Uterus (tissue), 4 donors: ENCODE results near the gene SLC26A2. TPM values are rescaled to one million over a fixed set of nuclear protein-coding genes. Genes with fewer than 3 reads are reported as not detected.

ENCODE experiments used
- DNase-seq, 2 donors: peaks; one replicate each; pipeline ENCODE4 v3.0.0-alpha.2; 2019 to 2020
- H3K27ac ChIP-seq, 2 donors: fragments of 200-600 bp; sonication (generic); 1 replicate in 1 of 2; 2 replicates in 1 of 2; pipeline ENCODE4 v1.5.1; 2016 to 2018
- H3K27me3 ChIP-seq, 2 donors: fragments of 200-600 bp; sonication (generic); one replicate each; pipeline ENCODE4 v1.5.1; 2018 to 2019; ENCODE audit warnings: control low read depth in 1 of 2
- H3K36me3 ChIP-seq, 2 donors: fragments of 200-600 bp; sonication (generic); one replicate each; pipeline ENCODE4 v1.5.1; 2019; ENCODE audit warnings: control low read depth in 1 of 2
- H3K4me1 ChIP-seq, 2 donors: fragments of 200-600 bp; sonication (generic); one replicate each; pipeline ENCODE4 v1.5.1; 2018 to 2019; ENCODE audit warnings: control low read depth in 1 of 2
- H3K4me3 ChIP-seq, 2 donors: fragments of 200-600 bp; sonication (generic); 1 replicate in 1 of 2; 2 replicates in 1 of 2; pipeline ENCODE4 v1.5.1; 2018 to 2019; ENCODE audit warnings: mild to moderate bottlenecking in 1 of 2
- H3K9me3 ChIP-seq, 2 donors: fragments of 200-600 bp; sonication (generic); one replicate each; pipeline ENCODE4 v1.5.1; 2019; ENCODE audit warnings: control low read depth in 1 of 2
- POLR2A ChIP-seq, 2 donors: fragments of 450-650 bp; IDR thresholded peaks; one replicate each; pipeline ENCODE4 v1.6.1; 2016; ENCODE audit warnings: antibody characterized with exemption in 2 of 2, mild to moderate bottlenecking in 1 of 2, moderate library complexity in 1 of 2
- intact Hi-C: fragments of 100-400 bp; cut with DNase I; formaldehyde crosslinking; loops from one replicate; pipeline ENCODE4 v1.15.1; 2023; ENCODE audit warnings: low total_unique reads
- total RNA-seq, 4 donors: library from RNA; depleted of rRNA in 3 of 4; stranded (reverse); fragments of >200 nt in 3 of 4; gene quantifications; one replicate each; pipeline versions ENCODE4 v1.1.0 to v1.2.4, GENCODE V29; 2014 to 2023
- TF ChIP-seq, protein P1 (sequence below), 4 experiments: fragments of 200-600 bp in 2 of 4; fragments of 450-650 bp in 2 of 4; sonication (generic) in 2 of 4; IDR thresholded peaks; one replicate each; pipeline ENCODE4 v1.5.1; 2016 to 2019; ENCODE audit warnings: antibody characterized with exemption in 4 of 4, mild to moderate bottlenecking in 2 of 4, moderate library complexity in 1 of 4
- donor health status: DM: yes; HTN: yes; CAD: no.

SLC26A2 gene
- total RNA-seq, 4 donors from 2014 or later = 4.6 to 42.9 (median 15.6) TPM

DNA sequence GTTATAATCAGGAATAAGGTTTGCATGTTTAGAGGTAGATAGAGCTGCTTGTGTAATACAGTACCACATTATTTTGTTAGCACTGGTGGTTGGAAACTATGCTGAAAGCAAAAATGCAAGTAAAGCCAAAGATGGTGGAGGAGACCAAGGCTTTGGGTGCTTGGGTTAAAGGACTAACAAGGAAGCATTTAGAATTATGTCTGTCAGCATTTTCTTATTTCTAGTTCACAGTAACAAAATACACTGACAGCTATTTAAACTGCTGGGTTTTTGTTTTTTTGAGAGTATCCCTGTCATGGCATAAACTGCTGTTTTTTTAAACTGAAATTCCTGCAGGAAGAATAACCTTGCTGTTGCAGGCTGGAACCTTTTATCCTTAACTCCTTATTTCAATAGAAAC, 46.5 kb downstream of the SLC26A2 start:
- TF ChIP-seq, protein P1, sequence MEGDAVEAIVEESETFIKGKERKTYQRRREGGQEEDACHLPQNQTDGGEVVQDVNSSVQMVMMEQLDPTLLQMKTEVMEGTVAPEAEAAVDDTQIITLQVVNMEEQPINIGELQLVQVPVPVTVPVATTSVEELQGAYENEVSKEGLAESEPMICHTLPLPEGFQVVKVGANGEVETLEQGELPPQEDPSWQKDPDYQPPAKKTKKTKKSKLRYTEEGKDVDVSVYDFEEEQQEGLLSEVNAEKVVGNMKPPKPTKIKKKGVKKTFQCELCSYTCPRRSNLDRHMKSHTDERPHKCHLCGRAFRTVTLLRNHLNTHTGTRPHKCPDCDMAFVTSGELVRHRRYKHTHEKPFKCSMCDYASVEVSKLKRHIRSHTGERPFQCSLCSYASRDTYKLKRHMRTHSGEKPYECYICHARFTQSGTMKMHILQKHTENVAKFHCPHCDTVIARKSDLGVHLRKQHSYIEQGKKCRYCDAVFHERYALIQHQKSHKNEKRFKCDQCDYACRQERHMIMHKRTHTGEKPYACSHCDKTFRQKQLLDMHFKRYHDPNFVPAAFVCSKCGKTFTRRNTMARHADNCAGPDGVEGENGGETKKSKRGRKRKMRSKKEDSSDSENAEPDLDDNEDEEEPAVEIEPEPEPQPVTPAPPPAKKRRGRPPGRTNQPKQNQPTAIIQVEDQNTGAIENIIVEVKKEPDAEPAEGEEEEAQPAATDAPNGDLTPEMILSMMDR (IDR thresholded peaks at IDR 0.05) = no peak
- no peak for TF ChIP-seq POLR2A (IDR thresholded peaks at IDR 0.05)
- no peaks in the 10 kb centered on the region for H3K4me1 ChIP-seq
- no peak overlapping the region for H3K27ac ChIP-seq
- no peaks in the 10 kb centered on the region for H3K27me3 ChIP-seq
- H3K36me3 ChIP-seq = no peaks in the 10 kb centered on the region
- H3K4me3 ChIP-seq = no peak overlapping the region
- H3K9me3 ChIP-seq = no peaks in the 10 kb centered on the region
- intact Hi-C loops = no loop called here
- DNase-seq = no peak

DNA sequence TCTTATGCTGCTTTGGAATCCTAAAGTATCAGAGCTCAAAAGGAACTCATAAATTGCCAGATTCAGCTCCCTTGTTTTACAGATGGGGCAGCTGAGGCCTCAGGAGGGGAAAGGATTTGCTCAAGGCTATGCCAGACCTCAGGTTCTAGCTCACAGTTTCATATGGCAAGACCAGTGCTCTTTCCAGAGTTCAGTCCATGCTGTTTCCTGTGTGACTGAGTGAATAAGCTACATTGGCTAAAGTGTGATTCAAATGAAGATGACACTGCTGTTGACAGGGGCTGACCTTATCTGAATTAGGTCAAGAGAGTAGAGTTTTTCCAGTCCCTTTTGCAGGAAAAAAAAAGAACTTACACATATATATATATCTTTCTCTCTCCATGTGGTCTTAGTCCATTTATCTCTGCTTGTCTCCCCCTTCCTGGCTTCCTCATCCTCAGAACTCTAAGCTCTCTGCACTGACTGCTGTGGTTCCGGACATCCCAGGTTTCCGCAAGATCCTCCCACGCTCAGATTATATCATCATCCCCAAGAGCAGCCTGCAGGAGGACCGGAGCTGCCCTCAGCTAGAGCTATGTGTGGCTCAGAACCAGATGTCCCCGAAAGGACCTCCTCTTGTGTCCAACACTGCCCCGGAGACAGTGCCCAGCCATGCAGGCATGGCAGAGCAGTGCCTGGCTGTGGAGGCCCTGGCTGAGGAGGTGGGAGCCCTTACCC, 49.3 kb downstream of the SLC26A2 start:
- H3K9me3 ChIP-seq = no peaks in the 10 kb centered on the region
- TF ChIP-seq, protein P1 (IDR thresholded peaks at IDR 0.05) = no peak
- no peak for TF ChIP-seq POLR2A (IDR thresholded peaks at IDR 0.05)
- no peaks in the 10 kb centered on the region for H3K36me3 ChIP-seq
- no peak overlapping the region for H3K4me3 ChIP-seq
- intact Hi-C loops = no loop called here
- H3K4me1 ChIP-seq = no peaks in the 10 kb centered on the region
- no peak overlapping the region for H3K27ac ChIP-seq
- DNase-seq = no peak
- no peaks in the 10 kb centered on the region for H3K27me3 ChIP-seq

DNA sequence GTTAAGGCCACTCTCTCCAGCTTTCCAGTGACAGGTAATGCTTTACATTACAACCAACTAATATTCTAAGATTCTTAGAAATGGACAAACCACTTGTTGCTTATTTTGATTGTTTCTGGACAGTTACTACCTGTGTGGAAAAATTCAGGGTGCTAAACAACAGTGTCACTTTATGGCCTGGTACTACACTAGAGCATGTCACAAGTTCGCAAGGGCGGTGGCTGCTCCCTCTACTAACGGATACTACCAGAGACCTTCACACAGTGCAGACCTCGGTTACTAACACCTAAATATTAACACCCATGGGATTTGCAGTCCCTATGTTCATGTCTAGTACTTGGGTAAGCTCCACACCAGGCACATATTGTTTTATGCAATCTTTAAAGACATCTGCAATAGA, 53.4 kb downstream of the SLC26A2 start:
- Histone ChIP-seq H3K36me3 (no peaks in the 10 kb centered on the region), H3K9me3 (no peaks in the 10 kb centered on the region), H3K4me3 (no peak overlapping the region), H3K27me3 (no peaks in the 10 kb centered on the region), H3K4me1 (no peaks in the 10 kb centered on the region), H3K27ac (no peak overlapping the region)
- no peak for DNase-seq
- TF ChIP-seq POLR2A (IDR thresholded peaks at IDR 0.05) = no peak
- TF ChIP-seq, protein P1 (IDR thresholded peaks at IDR 0.05) = no peak
- intact Hi-C loops = no loop called here

DNA sequence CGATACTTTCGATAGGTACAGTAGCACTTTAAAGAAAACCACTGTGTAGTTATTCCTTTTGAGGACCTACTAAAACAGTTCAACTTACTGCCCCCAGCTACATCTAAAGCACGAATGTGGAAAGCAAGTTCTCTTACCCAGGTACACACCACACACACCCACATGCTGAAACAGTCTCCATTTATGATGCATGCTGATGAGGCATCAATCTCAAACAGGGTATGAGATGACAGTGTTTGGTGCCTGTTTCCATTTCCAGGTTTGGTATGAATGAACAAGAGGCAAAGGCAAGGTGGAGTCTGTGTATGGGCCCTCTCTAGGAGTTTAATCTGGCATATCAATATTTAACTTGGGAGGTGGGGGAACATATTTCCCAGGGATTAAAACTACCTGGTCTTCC, 53.9 kb downstream of the SLC26A2 start:
- intact Hi-C loops = no loop called here
- DNase-seq = no peak

DNA sequence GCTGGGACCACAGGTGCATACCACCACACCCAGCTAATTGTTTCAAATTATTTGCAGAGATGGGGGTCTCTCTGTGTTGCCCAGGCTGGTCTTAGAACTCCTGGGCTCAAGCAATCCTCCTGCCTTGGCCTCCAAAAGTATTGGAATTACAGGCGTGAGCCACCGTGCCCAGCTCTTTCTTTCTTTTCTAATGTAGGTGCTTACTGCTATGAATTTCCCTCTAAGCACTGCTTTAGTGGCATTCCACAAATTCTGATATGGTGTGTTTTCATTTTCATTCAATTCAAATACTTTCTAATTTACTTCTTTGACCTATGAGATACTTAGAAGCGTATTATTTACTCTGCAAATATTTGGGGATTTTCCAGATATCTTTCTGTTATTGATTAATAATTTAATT, 54.9 kb downstream of the SLC26A2 start:
- no peak overlapping the region for H3K27ac ChIP-seq
- H3K36me3 ChIP-seq = no peaks in the 10 kb centered on the region
- intact Hi-C loops = no loop called here
- no peak for DNase-seq
- no peak overlapping the region for H3K4me3 ChIP-seq
- H3K4me1 ChIP-seq = no peaks in the 10 kb centered on the region
- no peaks in the 10 kb centered on the region for H3K9me3 ChIP-seq
- no peaks in the 10 kb centered on the region for H3K27me3 ChIP-seq
- TF ChIP-seq, protein P1 (IDR thresholded peaks at IDR 0.05) = no peak
- no peak for TF ChIP-seq POLR2A (IDR thresholded peaks at IDR 0.05)

More for the DNA sequence above, 53.9 kb downstream of the SLC26A2 start:
- Histone ChIP-seq H3K36me3 (no peaks in the 10 kb centered on the region), H3K27ac (no peak overlapping the region), H3K27me3 (no peaks in the 10 kb centered on the region), H3K4me3 (no peak overlapping the region), H3K9me3 (no peaks in the 10 kb centered on the region), H3K4me1 (no peaks in the 10 kb centered on the region)
- TF ChIP-seq, protein P1 (IDR thresholded peaks at IDR 0.05) = no peak
- no peak for TF ChIP-seq POLR2A (IDR thresholded peaks at IDR 0.05)
